ENCODE measurements around the gene LRFN2. TPM values are rescaled to one million over a fixed set of nuclear protein-coding genes. Genes with fewer than 3 reads are reported as not detected.

The LRFN2 gene
- total RNA-seq, 1 experiment from 2014 or later: 26.6 TPM

DNA sequence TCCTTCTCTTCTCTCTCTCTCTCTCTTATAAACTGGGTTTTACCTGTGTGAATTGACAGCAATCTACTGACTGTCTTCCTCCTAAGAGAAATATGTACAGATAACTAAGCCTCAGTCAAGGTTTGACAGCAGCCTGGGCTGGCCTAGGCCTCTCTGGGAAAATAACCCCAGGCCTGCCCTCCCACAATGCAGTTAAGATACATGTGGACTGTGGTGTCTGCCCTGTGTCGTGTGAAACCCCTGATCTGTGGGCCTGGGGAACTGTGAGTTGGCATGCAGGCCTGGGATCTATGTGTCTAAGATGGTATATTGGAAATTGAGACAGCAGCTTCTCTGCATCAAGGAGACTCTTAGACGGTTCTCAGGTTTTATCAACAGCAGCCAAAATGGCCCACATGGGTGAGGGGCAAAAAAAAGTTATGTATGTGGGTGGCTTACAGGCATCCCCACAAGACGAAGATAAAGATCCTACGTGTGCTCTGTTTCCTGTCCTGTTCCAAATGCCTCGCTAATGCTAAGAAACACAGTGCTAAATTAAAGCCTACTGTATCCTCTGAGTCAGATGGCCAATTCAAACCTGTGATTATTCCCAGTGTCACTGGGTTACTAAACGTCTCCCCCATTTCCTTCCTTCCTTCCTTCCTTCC is 19.0 kb downstream of the LRFN2 start:
- peak; percentile 97 for DNase-seq (ENCODE audit: low spot score)
- no peaks in the 10 kb centered on the region for H3K36me3 ChIP-seq (ENCODE audit: insufficient read depth, low read length, poor library complexity, severe bottlenecking)
- intact Hi-C loops (cut with micrococcal nuclease; ENCODE audit: unreplicated experiment): loop anchor here (1.0 to 2.0 kb wide), 3 partner anchors 90 to 257 kb away; no protein-coding TSS in a partner anchor
- ChIA-PET CTCF (interaction anchor here (1.0 kb wide), 1 partner anchor 91 kb away, joined by 4 read pairs; no protein-coding TSS in a partner anchor), POLR2A (ENCODE audit: low non-redundant PET) (no interaction called here)
- H3K27me3 ChIP-seq (replicated peaks; ENCODE audit: insufficient read depth, low read depth, low read length, poor library complexity): no peaks in the 10 kb centered on the region
- BruUV-seq (replicated peaks): TSS peak; percentile 56
- no peak for TF ChIP-seq EZH2 (IDR thresholded peaks at IDR 0.05; ENCODE audit: borderline replicate concordance, low read depth, low read length, poor library complexity, severe bottlenecking)
- H3K4me3 ChIP-seq (ENCODE audit: low read depth, low read length, poor library complexity, severe bottlenecking): no peak overlapping the region
- H3K9me3 ChIP-seq (ENCODE audit: low read depth, low read length, poor library complexity, severe bottlenecking): no peaks in the 10 kb centered on the region
- H3K27ac ChIP-seq (ENCODE audit: low read depth, low read length, poor library complexity, severe bottlenecking): peak overlapping the region; percentile 99
- peaks cover 79% of the 10 kb centered on the region for H3K4me1 ChIP-seq (ENCODE audit: insufficient read depth, low read length, poor library complexity, severe bottlenecking)

DNA sequence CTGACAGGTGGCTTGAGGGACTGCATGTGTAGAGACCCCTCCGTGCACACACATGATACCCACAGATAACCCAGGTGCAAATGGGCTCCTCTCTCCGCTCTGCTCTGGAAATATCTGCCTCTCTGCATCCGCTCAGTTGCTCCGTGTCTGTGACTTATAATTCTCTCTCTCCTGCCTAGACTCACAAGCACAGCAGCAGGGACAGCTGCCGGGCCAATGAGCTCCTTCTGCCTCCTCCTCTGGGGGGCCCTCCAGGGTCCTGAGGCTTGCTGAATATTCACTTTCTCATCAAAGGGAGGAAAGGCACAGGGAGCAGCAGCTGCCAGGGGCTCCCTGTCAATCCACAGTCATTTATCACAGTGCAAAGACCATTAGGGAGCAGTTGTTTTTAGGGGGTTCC is 24.1 kb downstream of the LRFN2 start:
- ChIA-PET POLR2A (ENCODE audit: low non-redundant PET) (no interaction called here), CTCF (no interaction called here)
- Histone ChIP-seq H3K27ac (ENCODE audit: low read depth, low read length, poor library complexity, severe bottlenecking) (peak overlapping the region; percentile 61), H3K4me3 (ENCODE audit: low read depth, low read length, poor library complexity, severe bottlenecking) (no peak overlapping the region), H3K9me3 (ENCODE audit: low read depth, low read length, poor library complexity, severe bottlenecking) (no peaks in the 10 kb centered on the region), H3K27me3 (replicated peaks; ENCODE audit: insufficient read depth, low read depth, low read length, poor library complexity) (no peaks in the 10 kb centered on the region), H3K4me1 (ENCODE audit: insufficient read depth, low read length, poor library complexity, severe bottlenecking) (peaks cover 76% of the 10 kb centered on the region), H3K36me3 (ENCODE audit: insufficient read depth, low read length, poor library complexity, severe bottlenecking) (no peaks in the 10 kb centered on the region)
- peak; percentile 48 for DNase-seq (ENCODE audit: low spot score)
- intact Hi-C loops (cut with micrococcal nuclease; ENCODE audit: unreplicated experiment): no loop called here
- no TSS peak for BruUV-seq (replicated peaks)
- no peak for TF ChIP-seq EZH2 (IDR thresholded peaks at IDR 0.05; ENCODE audit: borderline replicate concordance, low read depth, low read length, poor library complexity, severe bottlenecking)

DNA sequence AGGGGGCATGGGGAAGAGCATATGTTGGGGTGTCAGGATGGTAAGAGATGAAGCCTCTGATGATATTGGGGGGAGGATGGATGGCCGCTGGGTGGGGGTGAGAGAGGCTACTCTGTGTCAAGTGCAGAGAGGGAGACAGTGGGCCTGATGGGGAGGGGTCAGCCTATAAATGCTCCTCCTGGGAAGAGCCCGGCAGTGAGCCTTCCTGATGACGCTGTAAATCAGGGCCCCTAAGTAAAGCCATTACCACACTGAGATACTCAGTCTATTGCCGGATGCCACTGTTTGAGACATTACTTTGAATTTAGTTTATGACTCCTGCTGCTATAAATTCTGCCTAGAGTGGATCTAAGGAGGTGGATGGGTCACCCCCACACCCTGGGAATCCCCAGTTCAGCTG is 28.1 kb downstream of the LRFN2 start:
- intact Hi-C loops (cut with micrococcal nuclease; ENCODE audit: unreplicated experiment): no loop called here
- no peak for TF ChIP-seq EZH2 (IDR thresholded peaks at IDR 0.05; ENCODE audit: borderline replicate concordance, low read depth, low read length, poor library complexity, severe bottlenecking)
- TF ChIP-seq, protein P1, sequence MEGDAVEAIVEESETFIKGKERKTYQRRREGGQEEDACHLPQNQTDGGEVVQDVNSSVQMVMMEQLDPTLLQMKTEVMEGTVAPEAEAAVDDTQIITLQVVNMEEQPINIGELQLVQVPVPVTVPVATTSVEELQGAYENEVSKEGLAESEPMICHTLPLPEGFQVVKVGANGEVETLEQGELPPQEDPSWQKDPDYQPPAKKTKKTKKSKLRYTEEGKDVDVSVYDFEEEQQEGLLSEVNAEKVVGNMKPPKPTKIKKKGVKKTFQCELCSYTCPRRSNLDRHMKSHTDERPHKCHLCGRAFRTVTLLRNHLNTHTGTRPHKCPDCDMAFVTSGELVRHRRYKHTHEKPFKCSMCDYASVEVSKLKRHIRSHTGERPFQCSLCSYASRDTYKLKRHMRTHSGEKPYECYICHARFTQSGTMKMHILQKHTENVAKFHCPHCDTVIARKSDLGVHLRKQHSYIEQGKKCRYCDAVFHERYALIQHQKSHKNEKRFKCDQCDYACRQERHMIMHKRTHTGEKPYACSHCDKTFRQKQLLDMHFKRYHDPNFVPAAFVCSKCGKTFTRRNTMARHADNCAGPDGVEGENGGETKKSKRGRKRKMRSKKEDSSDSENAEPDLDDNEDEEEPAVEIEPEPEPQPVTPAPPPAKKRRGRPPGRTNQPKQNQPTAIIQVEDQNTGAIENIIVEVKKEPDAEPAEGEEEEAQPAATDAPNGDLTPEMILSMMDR (conservative IDR thresholded peaks at IDR 0.05; ENCODE audit: low read depth, low read length): no peak
- POLR2A ChIA-PET (ENCODE audit: low non-redundant PET): no interaction called here
- no peaks in the 10 kb centered on the region for H3K36me3 ChIP-seq (ENCODE audit: insufficient read depth, low read length, poor library complexity, severe bottlenecking)
- peak overlapping the region; percentile 70 for H3K27ac ChIP-seq (ENCODE audit: low read depth, low read length, poor library complexity, severe bottlenecking)
- no peaks in the 10 kb centered on the region for H3K9me3 ChIP-seq (ENCODE audit: low read depth, low read length, poor library complexity, severe bottlenecking)
- CTCF ChIA-PET: no interaction called here
- no peak for DNase-seq (ENCODE audit: low spot score)
- H3K4me1 ChIP-seq (ENCODE audit: insufficient read depth, low read length, poor library complexity, severe bottlenecking): peaks cover 77% of the 10 kb centered on the region
- no TSS peak for BruUV-seq (replicated peaks)
- no peak overlapping the region for H3K4me3 ChIP-seq (ENCODE audit: low read depth, low read length, poor library complexity, severe bottlenecking)
- H3K27me3 ChIP-seq (replicated peaks; ENCODE audit: insufficient read depth, low read depth, low read length, poor library complexity): no peaks in the 10 kb centered on the region

DNA sequence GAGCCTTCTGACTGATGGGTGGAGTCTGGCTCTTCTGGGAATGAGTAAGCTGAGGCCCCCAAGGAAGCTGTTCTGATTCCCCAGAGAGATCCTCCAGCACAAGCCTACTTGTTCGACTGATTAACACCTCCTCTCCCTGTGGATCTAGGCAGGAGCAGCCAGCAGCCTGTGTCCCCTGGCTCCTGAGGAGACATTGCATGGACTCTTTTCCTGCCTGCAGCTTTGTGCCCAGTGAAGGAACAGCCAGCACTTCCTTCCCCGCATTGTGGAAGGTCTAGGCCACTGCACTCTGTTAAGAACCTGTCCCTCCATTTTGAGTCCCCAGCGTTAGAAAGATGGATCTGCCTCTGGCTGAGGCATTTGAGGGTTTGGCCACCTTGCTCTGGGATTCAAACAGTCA is 29.1 kb downstream of the LRFN2 start:
- intact Hi-C loops (cut with micrococcal nuclease; ENCODE audit: unreplicated experiment): no loop called here
- POLR2A ChIA-PET (ENCODE audit: low non-redundant PET): interaction anchor here (0.6 kb wide), 1 partner anchor 45 kb away, joined by 8 read pairs; no protein-coding TSS in a partner anchor
- Histone ChIP-seq H3K9me3 (ENCODE audit: low read depth, low read length, poor library complexity, severe bottlenecking) (no peaks in the 10 kb centered on the region), H3K27ac (ENCODE audit: low read depth, low read length, poor library complexity, severe bottlenecking) (peak overlapping the region; percentile 70), H3K4me3 (ENCODE audit: low read depth, low read length, poor library complexity, severe bottlenecking) (no peak overlapping the region), H3K4me1 (ENCODE audit: insufficient read depth, low read length, poor library complexity, severe bottlenecking) (peaks cover 67% of the 10 kb centered on the region), H3K36me3 (ENCODE audit: insufficient read depth, low read length, poor library complexity, severe bottlenecking) (no peaks in the 10 kb centered on the region), H3K27me3 (replicated peaks; ENCODE audit: insufficient read depth, low read depth, low read length, poor library complexity) (no peaks in the 10 kb centered on the region)
- BruUV-seq (replicated peaks): no TSS peak
- CTCF ChIA-PET: no interaction called here
- DNase-seq (ENCODE audit: low spot score): peak; percentile 67
- TF ChIP-seq, protein P1 (conservative IDR thresholded peaks at IDR 0.05; ENCODE audit: low read depth, low read length): no peak
- no peak for TF ChIP-seq EZH2 (IDR thresholded peaks at IDR 0.05; ENCODE audit: borderline replicate concordance, low read depth, low read length, poor library complexity, severe bottlenecking)
